ENCODE measurements around the gene ST3GAL3.

Gene ST3GAL3

GRCh38 chr1:43861337-43861736, 154.0 kb downstream of the ST3GAL3 start:
- TF ChIP-seq CTCF (IDR thresholded peaks at IDR 0.05; ENCODE audit: low read depth, low read length) = no peak
- no peak for DNase-seq
- no peaks in the 10 kb centered on the region for H3K9me3 ChIP-seq
- H3K4me1 ChIP-seq = no peaks in the 10 kb centered on the region; the same call in 1 of the 2 replicates
- H3K4me3 ChIP-seq (ENCODE audit: low read depth, low read length) = no peak overlapping the region
- H3K27me3 ChIP-seq = no peaks in the 10 kb centered on the region
- no peaks in the 10 kb centered on the region for H3K36me3 ChIP-seq

GRCh38 chr1:43861988-43862735, 154.8 kb downstream of the ST3GAL3 start:
- Histone ChIP-seq H3K27me3 (no peaks in the 10 kb centered on the region), H3K36me3 (no peaks in the 10 kb centered on the region), H3K9me3 (no peaks in the 10 kb centered on the region), H3K4me3 (ENCODE audit: low read depth, low read length) (no peak overlapping the region), H3K4me1 (no peaks in the 10 kb centered on the region; the same call in 1 of the 2 replicates)
- DNase-seq = no peak
- no peak for TF ChIP-seq CTCF (IDR thresholded peaks at IDR 0.05; ENCODE audit: low read depth, low read length)

- Histone ChIP-seq H3K9me3 (no peaks in the 10 kb centered on the region), H3K27me3 (no peaks in the 10 kb centered on the region), H3K4me1 (no peaks in the 10 kb centered on the region; the same call in 1 of the 2 replicates), H3K4me3 (ENCODE audit: low read depth, low read length) (no peak overlapping the region), H3K36me3 (no peaks in the 10 kb centered on the region)
- DNase-seq = no peak
- no peak for TF ChIP-seq CTCF (IDR thresholded peaks at IDR 0.05; ENCODE audit: low read depth, low read length)
Measured at GRCh38 chr1:43864111-43865045, 157.0 kb downstream of the ST3GAL3 start.

GRCh38 chr1:43866201-43866600, 158.9 kb downstream of the ST3GAL3 start:
- Histone ChIP-seq H3K4me3 (ENCODE audit: low read depth, low read length) (no peak overlapping the region), H3K4me1 (no peaks in the 10 kb centered on the region), H3K36me3 (no peaks in the 10 kb centered on the region), H3K9me3 (no peaks in the 10 kb centered on the region), H3K27me3 (no peaks in the 10 kb centered on the region)
- DNase-seq = no peak
- no peak for TF ChIP-seq CTCF (IDR thresholded peaks at IDR 0.05; ENCODE audit: low read depth, low read length)

GRCh38 chr1:43867976-43868740, 160.8 kb downstream of the ST3GAL3 start:
- Histone ChIP-seq H3K27me3 (no peaks in the 10 kb centered on the region), H3K4me3 (ENCODE audit: low read depth, low read length) (no peak overlapping the region), H3K36me3 (no peaks in the 10 kb centered on the region), H3K4me1 (no peaks in the 10 kb centered on the region), H3K9me3 (no peaks in the 10 kb centered on the region)
- no peak for TF ChIP-seq CTCF (IDR thresholded peaks at IDR 0.05; ENCODE audit: low read depth, low read length)
- no peak for DNase-seq

Data from BE2C (cell line).